Measurements from ENCODE around the gene CEBPE.

CEBPE gene

DNA sequence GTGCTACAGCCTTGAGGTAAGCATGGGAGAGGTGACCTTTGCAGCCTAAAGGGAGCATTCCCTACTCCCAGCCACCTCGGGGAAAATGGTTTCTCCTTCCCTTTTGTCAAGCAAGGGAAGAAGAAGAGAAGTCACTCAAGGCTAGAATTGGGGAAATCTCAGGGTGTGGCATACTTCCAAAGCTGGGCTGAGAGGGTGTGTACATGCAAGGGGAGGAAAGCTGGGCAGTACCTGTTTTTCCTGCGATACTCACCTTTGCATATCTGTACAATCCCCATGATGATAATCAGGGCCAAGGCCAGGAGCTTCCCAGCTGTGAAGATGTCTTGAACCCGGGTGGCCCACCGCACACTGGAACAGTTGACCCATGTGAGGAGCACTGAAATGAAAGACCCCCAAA is 23.8 kb upstream of the CEBPE start:
- no peak for DNase-seq

DNA sequence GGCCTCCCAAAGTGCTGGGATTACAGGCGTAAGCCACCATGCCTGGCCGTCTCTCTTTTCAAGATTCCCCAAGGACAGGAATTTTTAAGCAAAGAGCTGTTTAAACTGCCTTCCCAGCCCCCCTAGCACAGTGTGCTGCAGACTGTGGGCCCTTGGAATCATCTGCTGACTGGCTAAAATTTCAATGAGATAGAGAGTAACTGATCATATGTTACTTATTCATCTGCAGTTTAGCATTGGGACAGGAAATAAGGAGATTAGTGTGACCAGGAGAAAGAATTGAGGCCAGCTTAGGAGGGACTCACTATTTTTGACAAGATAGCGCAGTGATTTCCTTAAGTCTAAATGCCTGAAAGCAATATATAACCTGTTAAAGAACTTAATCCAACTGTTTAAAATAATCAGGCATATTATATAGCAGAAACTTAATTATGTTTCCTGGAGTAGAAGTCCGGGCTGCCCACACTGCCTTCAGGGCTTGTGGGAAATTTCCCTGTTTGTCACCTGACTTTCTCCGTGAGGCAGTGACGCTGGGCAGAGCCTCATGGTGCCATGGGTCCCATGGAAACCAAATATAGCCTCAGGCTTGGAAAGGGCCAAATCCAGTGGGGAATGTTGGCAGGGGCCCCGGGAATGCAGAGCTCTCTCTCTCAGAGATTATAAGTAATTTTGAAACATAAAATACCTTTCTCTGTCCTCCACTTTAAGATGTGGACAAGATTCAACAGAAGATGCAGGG is 22.8 kb upstream of the CEBPE start:
- no peak for DNase-seq

DNA sequence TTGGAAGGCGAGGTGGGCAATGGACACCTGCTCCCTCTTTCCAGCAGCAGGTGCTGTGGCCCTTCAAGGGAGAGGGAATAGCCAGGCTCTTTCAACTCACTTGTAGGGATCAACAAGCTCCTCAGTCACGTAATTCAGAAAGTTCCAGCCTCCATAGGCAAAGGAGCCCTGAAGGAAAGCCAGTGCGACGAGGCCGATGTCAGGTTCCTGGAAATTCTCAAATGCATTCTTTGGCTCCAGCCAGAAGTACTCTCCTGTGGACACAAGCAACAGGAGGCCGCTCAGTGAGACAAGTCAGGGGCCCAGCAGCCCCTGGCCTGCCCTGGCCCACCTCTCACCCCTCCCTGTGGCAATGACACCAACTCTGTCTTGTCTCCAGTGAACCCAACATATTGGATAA is 21.3 kb upstream of the CEBPE start:
- no peak for DNase-seq

DNA sequence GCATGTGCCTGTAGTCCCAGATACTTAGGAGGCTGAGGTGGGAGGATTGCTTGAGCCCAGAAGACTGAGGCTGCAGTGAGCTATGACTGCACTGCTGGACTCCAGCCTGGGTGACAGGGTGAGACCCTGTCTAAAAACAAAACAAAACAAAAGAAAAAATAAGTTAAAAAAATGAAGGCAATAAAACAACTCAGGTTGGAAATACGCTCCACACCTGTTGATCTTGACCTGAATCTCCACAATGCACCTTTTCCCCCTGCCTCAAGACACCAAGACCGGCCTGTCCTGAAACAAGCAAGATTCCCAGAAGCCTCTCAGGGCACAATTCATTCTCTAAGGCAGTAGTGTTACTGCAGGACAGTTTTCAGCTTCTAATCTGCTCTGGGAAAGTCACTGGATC is 20.8 kb upstream of the CEBPE start:
- DNase-seq, result no peak

DNA sequence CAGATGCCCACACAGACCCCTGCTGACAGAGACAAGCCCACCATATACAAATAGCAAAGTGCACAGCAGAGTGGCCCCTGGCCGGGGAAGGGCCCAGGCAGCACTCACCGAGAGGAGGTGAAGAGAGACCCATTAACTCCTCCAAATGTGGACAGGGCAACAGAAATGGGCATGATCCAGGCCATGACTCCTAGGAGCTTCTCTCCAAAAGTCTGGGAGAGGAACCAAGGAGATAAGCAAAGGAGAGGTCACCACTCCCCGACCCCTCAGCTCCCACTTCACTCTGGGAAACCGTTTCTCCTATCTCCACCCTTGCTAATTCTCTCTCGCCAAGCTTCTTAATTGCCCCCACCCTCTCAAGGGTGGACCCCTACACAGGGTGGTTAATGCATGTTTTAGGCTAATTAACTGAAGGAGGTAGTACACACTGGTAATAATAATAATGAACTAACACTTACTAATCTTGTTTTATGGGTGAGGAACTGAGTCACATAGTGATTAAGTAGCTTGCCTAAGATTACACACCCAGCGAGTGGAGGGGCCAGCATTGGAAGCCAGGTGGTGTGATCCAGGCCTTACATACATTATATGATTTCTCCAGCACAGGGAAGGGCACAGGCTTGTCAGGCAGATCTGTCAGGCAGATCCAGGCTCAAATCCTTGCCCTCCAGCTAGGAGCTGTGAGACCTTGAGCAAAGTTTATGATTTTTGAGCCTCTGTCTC is 18.9 kb upstream of the CEBPE start:
- no peak for DNase-seq

DNA sequence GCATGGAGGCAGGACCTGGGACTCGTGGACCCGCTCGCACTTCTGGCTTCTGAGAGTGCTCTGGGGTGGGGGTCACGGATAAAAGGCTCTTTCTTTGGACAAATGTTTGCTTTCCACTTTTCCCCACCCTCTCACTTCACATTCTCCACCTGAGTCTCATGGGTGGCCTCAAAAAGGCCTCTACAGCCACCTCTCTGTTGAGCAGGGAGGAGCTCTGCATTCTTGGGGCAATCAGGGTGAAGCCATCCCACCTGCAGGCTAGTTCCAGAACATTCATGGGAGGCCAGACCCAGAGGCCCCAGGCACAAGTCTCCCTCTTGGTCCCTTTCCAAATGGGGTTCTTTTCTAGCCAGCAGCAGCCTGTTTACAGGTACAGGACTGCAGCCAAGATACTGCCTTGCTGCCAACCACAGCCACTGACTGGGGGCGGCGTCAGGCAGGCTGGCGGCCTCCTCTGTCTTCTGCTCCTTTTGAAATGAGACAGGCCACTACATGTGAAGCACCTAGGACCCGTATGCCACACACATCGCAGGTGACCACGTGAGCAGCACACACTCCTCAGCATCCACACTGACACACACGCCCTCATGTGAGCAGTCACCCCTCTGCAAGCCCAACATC is 18.2 kb upstream of the CEBPE start:
- no peak for DNase-seq

DNA sequence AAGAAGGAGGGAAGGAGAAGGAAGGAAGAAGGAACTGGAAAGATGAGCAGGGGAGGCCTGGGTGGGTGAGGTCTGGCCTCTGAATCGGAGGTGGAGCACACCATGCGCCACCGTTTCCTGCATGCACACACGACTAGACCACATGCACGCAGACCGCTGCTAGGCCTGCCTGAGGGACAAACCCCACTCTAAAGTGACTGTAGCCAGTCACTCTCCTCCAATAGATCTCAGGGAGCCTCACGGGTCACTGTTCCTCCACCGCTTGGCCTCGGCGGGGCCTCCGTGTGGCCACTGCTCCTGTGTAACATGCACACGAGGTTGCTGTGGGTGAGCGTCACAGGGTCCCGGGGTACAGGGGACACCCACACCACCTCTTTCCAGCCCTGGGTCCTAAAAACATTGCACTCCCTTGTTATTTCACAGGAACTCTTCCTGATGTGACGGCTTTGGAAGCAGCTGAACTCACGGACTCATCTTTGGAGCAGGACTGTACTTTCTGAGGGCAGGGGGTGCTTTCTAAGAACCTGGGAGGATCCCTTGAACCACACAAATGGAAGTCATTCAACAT is 17.6 kb upstream of the CEBPE start:
- no peak for DNase-seq

DNA sequence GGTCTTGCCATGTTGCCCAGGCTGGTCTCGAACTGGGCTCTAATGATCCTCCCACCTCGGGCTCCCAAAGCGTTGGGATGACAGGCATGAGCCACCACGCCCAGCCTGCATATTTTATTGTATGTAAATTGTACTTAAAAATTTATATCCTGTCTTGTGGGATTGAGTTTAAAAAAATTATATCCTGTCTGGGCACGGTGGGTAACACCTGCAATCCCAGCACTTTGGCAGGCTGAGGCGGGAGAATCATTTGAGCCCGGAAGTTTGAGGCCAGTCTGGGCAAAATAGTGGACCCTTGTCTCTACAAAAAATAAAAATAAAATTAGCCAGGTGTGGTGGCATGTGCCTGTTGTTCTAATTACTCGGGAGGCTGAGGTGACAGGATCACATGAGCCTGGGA is 13.9 kb upstream of the CEBPE start:
- no peak for DNase-seq

DNA sequence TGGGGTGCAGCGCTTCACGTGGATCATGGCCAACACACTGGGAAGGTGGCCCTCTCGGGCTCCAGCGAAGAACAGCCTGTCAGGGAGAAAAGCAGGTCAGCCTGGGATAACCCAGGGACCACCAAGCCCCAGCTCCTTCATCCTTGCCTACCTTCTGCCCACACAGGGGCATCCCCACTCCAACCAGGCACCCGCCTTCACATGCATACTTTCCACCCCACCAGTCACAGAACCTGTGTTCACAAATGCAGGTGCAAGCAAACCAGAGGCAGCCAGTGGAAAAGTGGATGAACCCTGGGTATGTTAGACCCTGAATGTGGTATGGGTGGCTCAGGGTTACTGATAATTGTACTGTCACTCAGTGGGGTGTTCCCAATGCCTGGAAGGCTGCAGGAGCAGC is 12.4 kb upstream of the CEBPE start:
- no peak for DNase-seq

DNA sequence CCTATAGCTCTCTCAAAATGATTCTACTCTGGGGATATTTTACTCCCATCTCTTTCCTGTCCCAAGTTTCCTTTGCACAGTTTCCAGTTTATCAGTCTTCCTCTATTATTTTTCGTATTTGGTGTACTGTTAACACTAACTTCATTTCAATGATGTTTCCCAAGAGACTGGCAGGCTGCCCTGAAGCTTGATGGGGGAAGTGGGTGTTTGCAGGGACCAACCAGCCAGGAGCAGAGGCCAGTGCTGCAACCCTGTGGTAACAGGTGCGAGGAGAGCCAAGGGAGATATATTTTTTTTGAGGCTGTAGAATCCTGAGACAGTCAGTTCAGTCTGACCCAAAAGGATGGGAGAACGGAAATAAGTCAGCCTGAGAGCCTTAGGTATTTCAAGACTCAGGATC is 11.8 kb upstream of the CEBPE start:
- DNase-seq, result no peak

DNA sequence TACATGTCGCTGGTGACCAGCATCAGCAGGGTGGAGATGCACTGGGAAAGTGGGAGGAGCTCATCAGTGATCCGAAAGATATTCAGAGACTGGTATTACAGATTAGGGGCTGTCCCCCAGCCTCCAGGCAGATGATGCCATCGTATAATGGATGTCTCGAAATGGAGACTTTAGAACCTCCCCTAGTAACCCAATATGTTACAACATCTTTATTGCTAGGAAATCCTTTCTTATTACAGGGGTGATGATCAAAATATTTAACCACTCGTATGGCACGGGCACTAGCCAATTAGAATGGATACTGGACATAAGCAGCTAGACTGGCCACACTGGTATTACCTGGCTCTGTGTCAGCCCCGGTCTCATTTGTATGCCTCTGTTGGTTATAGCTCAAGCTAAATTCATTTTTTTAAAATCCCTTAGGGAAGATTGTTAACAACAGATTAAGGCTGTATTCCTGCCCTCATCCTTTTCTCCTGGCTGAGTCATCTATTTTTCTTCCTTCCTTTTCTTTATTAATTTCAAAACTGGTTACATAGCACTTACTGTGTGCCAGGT is 10.8 kb upstream of the CEBPE start:
- no peak for DNase-seq

DNA sequence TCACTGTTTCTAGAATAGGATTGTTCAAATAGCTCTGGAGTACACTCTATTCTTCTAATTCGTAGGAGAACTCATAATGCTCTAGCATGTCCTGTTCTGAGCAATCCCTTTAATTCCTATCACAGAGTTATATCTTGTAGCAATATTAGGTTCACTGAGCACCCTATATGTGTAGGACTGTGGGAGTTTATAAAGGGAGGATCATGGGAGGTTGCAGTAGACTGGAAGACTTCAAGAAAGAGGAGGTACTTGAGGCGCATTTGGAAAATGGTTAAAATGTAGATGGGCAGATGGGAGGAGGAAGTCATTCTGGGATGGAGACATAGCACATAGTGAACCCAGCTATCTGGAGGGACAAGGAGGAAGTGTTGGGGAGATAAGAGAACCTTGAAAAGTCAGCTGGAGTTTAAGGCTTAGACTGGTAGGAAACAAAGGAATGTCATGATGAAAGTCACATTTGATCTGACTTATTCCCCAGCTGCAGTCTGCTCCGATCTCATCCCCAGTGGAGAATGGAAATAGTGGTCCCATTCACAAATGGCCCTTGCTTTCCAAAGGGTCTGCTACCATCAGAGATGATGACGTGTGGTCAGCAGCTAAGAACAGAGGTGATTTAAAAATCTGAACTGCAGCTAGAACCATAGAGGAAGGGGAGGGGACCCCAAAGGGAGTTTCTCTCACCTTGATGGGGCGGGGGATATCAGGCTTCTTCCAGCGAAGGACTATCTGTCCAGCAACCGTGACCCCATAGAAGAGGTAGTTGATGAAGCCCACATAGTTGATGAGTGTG is 10.1 kb upstream of the CEBPE start:
- no peak for DNase-seq

DNA sequence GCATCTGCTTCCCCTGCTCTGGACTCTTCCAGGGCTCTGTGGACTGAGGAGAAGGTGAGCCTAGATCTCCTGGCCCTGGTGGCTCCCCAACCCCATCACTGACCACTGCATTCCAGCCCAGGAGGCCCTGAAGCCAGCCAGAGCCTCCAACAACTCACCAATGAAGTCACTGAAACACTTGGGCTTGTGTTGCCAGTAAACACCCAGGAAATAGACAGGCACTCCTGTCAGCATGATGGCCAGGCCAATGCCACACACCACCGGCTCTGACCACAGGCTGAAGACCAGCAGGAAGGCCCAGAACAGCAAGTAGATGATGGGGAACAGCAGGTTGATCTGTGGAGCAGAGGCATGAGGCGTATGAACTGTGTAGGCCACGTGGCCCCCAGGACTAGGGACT is 8.8 kb upstream of the CEBPE start:
- no peak for DNase-seq

DNA sequence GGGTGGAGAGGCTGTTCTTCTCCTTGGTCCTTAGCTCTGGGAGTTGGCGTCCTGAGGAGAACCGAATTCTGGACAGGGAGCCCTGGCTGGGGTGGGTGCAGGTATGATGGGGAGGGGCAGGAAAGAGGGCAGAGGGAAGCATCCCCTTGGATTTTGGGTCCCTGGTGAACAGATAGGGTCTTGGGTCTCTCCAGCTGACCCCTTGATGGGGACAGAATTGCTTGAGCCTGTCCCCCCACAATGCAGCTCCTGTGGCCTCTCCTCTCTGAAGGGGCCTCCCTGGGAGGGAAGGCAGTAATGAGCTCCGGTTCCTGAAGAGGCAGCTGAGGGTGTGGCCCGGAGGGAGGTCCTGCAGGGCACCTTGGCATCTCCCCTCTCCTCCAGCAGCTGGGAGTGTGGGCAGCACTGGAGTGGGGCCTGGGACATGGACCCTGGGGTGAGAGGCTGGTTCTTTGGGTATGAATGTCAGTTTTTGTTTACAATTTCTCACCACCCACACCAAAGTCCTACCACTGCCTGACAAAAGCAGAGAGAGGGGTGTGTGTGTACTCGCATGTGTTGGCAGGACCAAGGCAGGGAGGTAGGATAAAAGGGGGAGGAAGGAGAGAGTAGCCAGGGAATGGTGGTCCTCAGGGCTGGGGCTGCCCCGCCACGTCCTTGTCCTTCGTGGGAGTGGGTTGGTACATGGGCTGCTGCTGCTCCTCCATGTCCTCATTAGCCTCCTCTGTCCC is 7.7 kb upstream of the CEBPE start:
- no peak for DNase-seq

DNA sequence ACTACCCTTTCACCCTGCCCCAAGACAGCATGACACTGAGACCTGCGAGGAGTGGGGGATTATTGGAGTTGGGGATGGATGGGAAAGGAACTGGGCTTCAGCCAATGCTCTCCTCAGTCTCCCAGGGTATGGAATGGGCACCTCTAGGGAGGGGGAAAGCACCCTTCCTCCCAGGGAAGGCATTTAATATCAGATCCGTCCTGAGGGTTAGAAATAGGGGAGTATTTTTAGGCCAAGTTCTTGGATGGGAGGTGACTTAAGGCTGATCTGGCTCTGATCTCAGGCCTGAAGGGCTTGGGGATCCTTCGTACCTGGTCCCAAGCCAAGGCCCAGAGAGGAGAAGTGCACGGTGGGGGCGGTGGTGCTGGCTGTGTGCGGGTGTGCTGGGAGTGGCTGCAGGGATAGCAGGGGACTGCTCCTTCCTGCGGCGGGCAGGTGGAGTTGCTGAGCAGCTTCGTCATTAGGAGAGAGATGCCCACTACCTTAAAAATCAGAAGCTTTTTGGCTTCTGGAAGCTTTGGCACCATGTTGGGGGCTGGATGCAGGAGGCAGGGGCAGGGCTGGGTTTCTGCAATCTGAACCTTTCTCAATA is 7.0 kb upstream of the CEBPE start:
- DNase-seq, result no peak

DNA sequence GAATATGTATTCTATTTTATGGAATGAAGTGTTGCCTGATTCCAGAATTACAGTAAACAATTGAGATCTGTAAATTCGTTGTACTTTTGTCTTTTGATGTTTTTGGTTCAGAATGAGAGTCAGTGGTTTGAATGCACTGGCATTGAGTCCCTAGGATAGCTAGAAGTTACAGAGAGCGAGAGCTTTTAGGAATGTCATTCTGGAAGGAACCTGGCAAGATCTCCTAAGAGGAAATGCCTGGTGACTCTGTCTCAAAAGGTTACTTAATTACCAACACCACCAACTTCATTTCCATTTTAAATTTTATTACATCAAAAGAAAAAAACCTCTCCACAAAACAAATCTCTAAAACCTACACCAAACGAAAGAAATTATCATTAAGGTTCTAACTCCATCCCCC is 6.0 kb upstream of the CEBPE start:
- DNase-seq, result no peak

DNA sequence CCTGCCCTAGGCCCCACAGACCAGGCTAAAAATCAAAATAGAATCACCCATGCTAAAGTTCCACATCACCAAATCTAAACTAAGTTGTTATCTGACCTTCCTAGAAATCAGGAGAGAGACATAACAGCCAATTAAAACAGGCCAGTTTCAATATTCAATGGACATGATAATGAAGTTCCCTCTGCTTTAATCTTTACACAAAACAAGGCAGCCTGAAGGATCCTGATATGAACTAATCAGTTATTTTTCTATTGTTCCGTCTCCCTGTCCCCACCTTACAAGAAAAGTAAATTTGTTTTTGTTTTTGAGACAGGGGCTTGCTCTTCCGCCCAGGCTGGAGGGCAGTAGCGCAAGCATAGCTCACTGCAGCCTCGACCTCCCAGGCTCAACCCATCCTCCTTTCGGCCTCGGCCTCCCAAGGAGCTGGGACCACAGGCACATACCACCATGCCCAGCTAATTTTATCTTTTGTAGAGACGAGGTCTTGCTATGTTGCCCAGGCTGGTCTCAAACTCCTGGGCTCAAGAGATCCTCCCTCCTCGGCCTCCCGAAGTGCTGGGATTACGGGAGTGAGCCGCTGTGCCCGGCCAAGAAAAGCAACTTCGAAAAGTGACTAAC is 5.4 kb upstream of the CEBPE start:
- DNase-seq, result no peak

DNA sequence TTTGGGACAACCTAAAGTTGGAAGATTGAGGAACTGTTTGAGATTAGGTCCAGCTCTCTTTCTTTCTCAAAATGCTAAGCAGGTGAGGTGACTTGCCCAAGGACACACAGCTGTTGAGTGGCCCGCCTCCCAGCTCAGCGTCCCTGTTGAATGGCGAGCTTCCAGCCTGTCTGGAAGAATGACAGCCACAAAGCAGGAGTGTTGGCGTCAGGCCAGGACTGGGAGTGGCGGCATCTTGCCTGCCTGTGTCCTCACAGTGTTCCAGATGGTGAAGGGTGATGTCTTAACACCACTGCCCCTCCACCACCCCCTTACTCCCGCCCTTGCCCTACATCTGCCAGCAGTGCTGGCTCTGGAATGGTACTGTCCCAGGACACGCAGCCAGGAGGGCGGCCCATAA is 4.4 kb upstream of the CEBPE start:
- DNase-seq, result no peak

DNA sequence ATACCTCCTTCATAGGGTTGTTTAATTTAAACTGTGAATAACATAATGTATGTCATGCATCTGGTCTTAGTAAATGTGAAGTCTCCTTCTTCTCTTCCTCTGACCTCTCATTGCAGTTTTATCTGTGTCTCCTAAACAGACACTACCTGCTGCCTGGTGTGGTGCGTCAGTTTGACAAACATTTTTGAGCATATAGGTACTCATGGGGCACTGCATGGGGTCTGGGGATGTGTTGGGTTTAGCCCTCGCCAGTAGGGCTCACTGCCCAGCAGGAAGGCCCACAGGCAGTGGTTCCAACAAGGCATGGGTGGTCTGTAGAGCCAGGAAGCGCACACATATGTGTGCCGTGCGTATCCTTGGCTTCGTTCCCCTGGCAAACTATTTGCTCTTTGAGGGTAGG is 3.0 kb upstream of the CEBPE start:
- DNase-seq, result no peak

DNA sequence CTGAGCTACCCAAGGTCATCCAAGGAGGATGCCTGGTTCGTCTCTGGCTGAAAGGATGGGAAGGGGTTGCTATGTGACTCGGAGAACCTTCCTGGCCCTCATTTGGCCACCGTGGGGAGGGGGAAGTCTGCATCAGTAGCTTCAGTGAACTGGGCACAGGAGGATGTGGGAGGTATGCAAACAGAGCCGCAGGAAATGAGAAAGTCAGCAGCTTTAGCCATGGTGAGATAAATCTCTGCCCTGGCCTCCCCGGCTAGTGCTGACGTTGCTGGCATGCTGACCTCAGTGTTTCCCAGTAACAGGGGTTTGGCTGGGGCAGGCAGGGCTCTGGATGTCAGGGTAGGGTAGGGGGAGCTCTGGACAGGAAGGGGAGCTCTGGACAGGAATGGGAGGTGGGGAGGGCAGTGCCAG is 2.3 kb upstream of the CEBPE start:
- no peak for DNase-seq

DNA sequence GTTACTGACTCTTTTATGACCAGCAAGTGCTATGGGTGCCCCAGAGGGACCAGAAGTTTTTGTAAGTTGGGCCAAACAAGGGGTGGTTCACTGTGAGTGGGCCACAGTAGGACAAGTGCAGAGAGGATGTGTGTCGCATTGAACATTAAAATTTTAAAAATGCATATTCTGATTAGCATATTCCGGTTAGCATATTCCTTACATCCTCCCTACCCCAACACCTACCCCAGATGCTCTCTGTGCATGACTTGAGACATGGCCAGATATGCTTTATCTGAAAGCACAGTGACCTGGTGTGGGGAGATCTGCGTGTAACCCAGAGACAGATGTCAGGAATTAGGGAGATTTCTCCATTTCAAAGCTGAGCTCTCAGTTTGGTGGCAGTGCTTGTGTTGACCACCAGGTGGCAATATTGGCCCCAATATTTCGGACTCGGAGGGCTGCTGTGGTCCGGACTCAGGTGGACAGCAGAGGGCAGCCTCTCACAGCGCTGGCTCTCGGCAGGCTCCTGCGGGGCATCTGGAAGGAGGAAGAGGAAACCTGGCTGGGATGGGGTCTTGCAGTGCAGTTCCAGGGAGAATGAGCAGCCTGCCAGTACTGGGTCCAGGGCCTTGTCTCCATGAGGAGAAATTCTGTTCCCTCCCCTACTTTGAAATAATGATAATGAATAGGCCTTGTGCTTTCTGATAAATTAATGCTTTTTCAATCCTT is 1.6 kb upstream of the CEBPE start:
- DNase-seq, result peak; percentile 72
